NCI-H226 (cell line): ENCODE measurements around the gene MBD5.

Experiments
- DNase-seq: peaks from one replicate; pipeline ENCODE4 v3.0.0-alpha.2; 2015

The MBD5 gene

DNA sequence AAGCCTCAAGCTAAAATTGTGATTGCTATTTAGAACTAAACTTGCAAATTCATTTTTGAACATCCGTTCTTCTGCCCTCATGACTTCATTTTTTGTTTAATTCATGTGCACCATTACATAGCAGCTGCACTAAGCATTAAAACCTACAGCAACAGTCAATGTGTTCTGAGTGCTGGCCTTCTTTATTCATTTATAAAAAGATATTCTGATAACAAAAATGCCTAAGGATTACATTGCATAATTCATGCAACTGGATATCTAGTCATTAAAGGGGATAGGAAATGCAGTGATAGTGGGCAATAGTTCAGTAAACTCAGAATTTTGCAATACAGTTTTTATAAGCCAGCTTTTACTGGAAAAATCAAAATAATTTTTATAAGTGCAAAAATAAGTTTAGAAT lies 329.3 kb downstream of the MBD5 start:
- no peak for DNase-seq

DNA sequence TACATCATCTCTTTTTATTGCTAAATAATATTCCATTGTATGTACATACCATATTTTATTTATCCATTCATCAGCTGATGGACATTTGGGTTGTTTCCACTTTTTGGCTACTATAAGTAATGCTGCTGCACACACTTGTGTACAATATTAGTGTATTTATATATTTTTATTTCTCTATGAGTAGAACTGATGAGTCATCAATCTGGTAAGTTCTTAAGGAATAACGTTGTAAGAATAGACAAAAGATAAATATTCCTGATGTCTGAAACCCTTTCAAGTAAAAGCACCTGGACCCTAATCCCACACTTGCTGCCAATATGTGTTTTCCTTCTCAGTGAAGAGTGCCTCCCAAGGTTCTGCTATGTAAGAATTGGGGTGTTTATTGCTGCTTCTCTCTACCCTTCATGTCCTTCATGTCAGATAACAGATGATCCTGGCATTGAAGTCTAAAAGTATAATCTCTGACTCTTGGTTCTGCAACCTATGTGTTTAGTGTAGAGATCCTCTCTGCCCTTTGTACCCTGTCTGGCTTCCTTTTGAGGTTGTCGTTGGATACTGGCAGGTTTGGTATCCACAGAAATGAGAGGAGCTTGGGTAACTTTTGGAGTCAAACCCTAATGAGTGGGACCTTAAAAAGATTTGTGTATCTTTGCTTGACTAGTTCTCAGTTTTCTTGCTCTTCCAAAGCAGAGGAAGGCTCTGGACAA lies 330.7 kb downstream of the MBD5 start:
- no peak for DNase-seq

DNA sequence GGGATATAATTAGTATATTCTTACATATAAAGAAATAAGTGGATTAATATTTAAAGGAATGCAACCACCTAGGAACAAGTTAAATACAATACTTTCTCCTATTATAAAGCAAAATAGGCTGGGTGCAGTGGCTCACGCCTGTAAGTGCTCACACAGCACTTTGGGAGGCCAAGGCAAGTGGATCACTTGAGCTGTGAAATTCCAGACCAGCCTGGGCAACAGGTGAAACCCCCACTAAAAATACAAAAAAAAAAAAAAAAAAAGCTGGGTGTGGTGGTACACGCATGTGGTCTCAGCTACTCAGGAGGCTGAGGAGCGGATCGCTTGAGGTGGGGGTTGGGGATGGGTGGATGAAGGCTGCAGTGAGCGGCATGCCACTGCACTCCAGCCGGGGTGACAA lies 337.5 kb downstream of the MBD5 start:
- DNase-seq: no peak

DNA sequence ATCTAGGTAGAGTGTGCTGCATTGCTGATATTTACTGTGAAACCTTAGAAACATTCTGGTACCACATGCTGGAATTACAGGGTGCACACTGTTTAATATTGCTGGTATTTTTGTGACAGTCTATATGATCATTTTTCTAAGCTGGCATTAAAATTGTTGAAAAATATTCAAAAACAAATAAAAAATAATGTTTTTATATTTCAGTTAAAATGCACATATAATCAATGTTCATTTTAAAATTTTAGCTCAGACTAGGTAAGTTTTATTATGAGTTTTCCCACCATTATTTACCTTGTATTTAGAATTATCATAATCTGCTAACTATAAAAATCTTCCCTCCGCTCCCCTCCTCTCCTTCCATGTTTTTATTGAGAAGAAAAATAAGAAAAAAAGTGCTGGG lies 339.8 kb downstream of the MBD5 start:
- DNase-seq: no peak

DNA sequence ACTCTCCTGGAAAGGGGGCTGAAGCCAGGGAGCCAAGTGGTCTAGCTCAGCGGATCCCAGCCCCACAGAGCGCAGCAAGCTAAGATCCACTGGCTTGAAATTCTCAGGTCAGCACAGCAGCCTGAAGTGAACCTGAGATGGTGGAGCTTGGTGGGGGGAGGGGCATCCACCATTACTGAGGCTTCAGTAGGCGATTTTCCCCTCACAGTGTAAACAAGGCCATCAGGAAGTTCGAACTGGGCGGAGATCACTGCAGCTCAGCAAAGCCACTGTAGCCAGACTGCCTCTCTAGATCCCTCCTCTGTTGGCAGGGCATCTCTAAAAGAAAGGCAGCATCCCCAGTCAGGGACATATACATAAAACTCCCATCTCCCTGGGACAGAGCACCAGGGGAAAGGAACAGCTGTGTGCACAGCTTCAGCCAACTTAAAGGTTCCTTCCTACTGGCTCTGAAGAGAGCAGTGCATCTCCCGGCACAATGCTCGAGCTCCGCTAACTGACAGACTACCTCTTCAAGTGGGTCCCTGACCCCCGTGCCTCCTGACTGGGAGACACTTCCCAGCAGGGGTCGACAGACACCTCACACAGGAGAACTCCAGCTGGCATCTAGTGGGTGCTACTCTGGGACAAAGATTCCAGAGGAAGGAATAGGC lies 341.4 kb downstream of the MBD5 start:
- DNase-seq: no peak

DNA sequence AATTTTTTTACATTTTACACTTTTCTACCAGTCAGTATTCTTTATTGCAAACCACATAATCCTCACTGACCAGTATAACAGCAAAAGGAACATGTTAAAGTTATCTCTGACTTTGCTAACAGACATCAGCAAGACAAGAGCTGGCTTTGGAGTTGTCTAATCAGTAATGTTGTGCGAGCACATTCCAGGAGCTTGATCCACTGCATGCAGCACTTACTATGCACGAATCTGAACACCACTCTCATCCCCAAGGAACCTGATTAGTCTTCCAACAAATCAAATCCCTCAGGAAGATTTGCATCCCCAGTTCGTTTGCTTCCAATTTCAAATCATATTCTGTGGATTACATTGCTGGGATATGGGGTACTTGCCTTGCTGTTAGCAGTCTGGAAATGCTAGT lies 354.3 kb downstream of the MBD5 start:
- no peak for DNase-seq

DNA sequence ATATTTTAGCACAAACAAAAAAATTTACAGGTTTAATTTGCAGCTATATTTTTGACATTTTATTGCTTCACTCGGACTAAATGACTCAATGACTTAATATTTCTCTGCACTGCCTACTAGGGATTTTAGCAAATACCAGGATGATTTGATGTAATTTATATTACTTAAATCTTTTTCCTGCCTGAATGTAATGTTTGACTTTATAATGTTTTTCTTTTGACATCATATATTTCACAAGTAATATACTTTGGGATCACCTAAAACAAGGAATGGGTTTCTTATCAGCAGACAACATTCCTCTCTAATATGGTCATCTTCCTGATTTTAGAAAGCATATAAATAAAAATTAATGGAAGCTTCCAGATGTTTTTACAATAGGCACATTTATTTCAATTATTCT lies 370.4 kb downstream of the MBD5 start:
- DNase-seq: peak; percentile 69

DNA sequence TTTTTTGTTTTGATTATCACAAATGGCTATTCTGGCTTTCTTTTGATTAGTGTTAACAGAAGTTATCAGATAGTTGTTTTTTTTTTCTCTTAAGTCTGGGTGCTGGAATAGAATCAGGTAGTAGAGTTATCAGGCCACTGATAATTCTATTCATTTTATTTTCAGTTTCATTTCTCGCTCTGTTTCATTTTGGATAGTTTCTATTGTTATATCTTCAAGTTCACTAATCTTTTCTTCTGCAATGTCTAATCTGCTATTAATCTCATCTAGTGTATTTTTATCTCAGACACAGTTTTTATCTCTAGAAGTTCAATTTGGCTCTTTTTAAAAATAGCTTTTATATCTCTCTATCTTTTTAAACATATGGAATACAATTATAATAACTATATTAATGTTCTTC lies 381.9 kb downstream of the MBD5 start:
- DNase-seq: no peak

DNA sequence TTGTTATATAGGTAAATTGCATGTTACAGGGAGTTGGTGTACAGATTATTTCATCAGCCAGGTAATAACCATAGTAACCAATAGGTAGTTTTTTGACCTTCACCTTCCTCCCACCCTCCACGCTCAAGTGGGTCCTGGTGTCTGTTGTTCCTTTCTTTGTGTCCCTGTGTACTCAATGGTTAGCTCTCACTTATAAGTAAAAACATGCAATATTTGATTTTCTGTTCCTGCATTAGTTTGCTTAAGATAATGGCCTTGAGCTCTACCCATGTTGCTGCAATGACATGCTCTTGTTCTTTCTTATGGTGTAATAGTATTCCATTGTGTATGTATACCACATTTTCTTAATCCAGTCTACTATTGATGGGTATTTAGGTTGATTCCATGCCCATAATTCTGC lies 390.0 kb downstream of the MBD5 start:
- DNase-seq: no peak

DNA sequence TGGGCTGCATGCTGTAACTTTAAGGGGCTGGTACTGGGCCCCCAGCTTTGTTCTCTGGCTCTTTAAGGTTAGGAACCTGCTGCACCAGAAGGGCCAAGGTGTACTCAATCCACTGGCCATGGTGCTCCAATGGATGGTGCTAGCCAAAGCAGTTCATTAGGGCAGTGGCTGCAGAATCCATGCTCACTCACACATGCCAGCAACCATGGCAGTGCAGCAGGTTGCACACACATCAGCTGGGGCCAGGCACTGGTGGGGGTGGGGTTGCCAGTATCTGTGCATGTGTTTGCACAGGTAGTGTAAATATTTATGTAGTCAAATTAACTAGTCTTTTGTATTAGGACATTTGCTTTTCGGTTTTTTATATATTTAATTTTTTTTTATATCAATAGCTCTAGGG lies 395.4 kb downstream of the MBD5 start:
- no peak for DNase-seq

DNA sequence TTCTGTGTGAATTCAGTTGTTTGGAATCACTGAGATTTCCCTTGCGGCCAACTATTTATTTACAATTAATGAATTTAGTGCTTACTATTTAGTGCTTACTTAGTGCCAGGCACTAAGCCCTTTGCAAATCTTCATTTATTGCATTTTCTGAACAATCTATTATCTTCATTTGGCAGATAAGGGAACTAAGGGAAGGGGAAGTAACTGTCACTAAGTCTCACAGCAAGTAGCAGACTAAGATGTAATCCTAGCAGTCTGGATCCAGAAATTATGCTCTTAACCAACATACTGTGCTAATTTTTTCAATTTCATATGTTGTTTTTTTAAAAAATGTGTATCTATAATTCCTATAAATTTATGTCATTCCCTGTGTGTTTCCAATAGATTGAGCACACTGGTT lies 409.2 kb downstream of the MBD5 start:
- DNase-seq: no peak

DNA sequence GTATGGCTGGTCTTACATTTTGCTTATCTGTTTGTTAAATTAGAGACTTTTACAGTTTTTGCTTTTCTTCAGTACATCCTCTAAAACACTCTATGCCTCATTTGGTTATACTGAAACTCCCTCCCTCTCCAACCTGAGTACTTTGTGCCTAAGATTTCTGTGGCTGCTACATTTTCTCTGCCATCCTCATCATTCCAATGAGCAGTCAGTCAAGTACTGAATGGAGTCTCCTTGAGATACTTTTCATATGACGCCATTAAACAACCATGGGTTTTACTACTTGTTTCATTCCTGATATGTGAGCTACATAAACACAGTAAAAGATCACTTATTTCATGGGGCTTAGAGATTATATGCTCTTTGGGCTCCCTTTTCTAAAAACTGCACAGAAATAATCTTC lies 427.0 kb downstream of the MBD5 start:
- no peak for DNase-seq

DNA sequence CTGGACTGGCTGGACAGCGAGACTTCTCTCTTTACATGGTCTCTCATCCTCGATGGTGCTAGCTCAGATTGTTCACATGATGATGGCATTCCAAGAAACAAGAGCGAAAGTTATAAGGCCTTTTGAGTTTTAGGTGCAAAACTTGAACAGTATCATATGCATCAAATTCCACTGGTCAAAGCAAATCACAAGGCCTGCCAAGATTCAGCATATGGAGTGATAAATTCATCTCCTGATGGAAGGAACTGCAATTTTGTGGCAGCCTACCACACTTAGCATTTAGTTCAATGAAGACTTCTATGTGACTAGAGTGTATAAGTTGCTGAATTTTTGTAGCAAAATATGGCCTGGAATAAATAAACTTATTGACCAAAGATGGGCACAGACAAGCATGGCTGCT lies 429.6 kb downstream of the MBD5 start:
- no peak for DNase-seq

DNA sequence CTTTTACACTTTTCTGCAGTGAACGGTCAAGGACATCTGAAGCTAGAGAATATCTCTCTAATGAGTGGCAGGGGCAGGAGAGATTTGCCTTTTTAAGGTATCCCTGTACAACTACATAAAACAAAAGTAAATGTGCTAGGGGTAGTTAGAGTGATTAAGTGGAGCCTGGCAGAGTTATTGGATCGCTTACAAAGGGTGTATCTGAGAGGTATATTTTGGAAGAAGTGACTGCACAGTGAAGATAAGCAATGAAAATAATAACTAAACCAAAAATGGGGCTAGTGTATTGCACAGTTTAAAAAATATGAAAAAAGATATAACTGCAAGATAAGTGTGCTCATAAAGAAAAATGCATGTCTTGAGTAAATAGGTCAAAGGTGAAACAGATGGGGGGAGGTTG lies 430.2 kb downstream of the MBD5 start:
- no peak for DNase-seq

DNA sequence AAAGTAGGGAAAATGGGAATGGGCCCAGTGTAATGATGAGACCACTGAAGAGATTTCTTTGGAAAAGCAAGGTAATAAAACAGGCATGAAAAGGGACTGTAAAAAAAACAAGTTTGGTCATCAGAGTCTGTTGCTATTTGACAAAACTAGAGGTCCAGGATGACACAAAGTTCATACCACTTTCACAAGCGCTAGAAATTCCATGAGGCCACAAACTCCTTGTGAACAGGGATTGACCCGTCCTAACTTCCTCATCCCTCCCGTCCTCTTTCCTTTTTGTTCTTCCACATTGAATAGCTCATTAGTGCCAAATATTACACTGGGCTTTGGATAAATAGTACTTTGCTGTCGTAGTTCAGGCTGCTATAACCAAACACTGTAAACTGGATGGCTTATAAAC lies 434.9 kb downstream of the MBD5 start:
- DNase-seq: no peak

DNA sequence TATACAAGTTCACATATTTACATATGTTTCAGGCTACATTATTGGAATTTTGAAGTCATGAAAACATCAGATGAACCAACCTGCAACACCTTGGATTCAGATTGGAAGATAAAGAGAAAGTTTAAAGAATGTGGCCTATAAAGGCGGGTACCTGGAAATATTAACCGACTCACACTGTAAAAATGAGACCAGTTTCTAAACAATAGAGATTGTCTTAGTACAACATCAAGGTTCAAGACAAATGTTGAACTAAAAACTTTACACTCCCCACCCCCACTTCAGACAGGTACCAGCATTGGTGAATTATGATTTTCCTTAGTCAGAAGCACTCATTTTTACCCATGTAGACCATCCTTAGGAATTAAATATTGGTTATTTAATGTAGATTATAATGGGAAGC lies 437.3 kb downstream of the MBD5 start:
- DNase-seq: no peak

DNA sequence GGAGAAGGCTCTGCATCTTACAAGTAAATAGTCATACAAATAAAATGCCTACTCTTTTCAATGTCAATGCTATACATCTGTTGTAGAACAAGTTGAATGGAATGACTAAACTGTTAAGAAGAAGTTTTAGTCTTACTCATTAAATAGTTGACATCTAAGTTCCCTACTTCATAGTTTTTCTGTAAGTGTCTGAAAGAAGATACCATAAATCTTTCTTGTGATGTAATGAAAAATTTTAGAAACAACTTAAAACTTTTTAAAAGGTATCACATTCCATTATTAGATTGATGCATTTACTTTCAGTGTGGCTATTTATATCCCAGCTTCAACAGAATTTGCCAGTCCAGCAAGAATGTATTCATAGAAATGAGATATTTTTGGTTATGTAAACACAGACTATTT lies 438.5 kb downstream of the MBD5 start:
- DNase-seq: no peak

DNA sequence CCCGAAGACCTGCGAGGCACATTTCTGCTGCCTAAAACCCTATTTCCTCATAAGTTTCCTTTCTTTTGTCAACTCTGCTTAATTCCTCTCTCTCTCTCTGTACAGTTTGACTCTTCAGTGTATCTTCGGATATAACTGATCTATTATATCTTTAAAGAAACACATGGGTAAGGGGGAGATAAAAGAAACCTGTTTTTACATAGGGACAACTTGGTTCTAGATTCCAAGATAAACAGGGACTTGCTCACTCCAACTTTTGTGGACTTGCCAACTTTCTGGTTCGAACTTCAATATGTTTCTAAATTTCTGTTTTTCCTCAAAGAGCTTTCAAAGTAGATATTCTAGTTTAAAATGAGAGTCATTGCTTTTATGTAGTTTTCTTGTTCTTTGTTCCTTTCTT lies 441.0 kb downstream of the MBD5 start:
- no peak for DNase-seq

DNA sequence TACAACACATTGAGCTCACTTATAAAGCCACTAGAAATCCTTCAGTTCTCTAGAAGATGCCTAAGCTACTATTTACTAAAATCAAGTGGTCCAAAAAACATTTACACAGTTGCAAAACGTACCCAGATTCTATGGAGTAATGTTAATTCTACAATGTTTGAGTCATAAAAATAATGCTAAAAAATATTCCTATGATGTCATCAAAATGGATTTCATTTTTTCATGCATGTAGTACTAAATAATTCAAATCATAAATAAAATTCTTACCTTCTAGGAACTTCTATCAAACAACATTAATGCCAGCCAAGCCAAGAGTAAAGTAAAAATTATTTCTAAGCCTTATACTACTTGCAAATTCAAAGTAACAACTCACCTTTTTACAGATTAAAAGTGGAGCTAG lies 454.7 kb downstream of the MBD5 start:
- no peak for DNase-seq

DNA sequence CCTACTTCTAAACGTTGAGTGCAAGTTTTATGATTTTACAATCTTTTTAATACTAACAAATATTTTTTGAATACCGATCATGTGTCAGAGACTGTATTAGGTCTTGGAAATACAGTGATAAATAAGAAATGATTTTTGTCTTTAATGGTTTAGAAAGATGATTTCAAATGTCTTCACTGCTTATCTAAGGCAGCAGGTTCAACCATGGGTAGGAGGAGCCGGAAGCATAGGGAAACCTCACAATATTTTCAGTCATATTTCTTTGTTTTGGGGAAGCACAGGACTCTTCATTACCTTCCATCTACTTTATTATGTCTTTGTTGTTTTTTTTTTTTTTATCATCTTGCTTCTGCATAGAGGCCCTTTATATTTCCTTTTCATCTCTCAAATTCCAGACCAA lies 458.5 kb downstream of the MBD5 start:
- no peak for DNase-seq

DNA sequence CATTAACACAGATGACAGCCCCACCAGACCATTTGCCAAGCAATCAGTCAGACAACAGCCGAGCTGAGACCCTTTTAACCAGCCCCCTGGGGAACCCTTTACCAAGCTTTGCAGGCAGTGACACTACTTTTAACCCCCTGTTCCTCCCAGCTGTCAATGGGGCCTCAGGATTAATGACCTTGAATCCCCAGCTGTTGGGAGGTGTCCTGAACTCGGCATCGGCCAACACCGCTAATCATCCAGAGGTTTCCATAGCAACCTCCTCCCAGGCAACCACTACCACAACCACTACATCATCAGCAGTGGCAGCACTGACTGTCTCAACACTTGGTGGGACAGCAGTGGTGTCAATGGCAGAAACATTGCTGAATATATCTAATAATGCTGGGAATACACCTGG lies 462.8 kb downstream of the MBD5 start:
- DNase-seq: no peak

DNA sequence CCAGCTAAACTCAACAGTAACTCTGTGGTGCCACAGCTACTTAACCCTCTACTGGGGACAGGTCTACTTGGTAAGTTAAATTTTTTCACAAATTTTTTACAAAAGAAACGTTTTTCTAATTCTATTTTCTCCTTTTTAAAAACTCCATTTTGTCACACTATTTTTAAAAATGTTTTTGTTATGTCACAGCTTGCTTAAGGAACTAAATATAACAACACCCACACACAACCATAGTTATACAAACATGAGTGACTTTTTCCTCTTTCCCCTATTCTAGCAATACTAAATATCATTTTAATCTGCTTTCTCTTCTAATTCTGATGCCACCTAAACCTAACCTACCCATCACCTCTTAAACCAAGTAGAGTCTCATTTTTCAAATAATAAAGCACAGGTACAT lies 463.2 kb downstream of the MBD5 start:
- DNase-seq: no peak

DNA sequence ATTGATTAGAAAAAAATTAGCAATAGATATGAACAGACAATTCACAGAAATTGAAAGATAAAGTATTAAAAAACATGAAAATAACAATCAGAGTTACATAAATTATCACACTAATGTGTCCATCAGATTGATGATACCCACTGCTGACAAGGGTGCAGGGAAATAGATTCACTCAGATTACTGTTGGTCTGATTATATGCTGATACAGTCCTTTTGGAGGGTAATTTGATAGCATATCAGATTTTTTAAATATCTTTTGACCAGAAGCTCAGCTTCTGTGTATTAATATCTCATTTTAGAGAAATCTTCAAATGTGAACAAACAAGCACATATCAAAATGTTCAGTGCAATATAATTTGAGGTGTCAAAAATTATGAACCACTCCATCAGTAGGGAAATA lies 465.8 kb downstream of the MBD5 start:
- DNase-seq: no peak

DNA sequence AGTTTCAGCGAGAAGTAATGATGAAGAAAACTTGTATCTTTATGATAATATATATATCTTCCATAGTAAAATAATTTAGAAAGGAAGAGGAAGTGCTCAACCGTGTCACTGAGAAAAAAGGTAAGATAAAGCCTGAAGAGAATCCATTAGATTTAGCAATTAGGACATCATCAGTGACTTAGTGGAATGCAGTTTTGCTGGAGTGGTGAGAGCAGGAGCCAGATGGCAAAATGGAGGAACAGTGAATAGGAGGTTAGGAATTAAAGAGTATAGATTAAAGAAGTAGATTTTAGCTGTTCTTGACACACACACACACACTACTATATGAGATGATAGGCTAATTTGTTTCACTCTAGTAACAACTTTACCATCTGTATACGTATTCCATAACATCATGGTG lies 466.5 kb downstream of the MBD5 start:
- DNase-seq: no peak

DNA sequence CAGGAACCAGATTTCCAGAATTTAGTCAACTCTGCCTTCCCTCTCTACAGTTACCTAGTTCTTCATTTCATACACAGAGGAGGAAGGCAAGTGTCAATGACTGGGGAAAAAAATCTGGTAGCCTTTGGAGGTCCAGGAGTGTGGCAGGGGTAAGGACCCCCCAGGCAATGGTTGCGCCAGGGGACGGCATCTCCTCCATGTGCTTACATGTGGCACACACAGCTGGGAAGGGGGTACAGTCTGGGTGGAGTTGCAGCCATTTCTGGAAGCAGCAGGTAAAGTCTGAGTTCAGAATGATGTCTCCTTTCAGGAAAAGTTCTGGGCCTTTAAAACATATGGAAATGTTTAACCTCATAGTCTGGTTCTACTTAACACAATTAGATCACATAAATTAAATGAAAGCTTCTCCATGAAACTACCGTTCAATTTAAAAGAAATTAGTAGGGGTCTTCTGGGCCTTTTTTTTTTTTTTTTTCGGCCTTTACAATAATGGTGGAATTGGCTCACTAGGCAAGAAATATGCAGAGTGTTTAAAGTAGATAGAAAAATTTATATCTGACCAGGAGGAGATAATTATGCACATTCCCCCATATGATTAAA lies 470.0 kb downstream of the MBD5 start:
- DNase-seq: no peak
